ENCODE data around the gene PRRT2.
"Not testable (repeated sequence)": the region's sequence is repeated elsewhere in the genome, so short reads cannot be mapped to it uniquely, and the experiment has no call there.

PRRT2 gene

DNA sequence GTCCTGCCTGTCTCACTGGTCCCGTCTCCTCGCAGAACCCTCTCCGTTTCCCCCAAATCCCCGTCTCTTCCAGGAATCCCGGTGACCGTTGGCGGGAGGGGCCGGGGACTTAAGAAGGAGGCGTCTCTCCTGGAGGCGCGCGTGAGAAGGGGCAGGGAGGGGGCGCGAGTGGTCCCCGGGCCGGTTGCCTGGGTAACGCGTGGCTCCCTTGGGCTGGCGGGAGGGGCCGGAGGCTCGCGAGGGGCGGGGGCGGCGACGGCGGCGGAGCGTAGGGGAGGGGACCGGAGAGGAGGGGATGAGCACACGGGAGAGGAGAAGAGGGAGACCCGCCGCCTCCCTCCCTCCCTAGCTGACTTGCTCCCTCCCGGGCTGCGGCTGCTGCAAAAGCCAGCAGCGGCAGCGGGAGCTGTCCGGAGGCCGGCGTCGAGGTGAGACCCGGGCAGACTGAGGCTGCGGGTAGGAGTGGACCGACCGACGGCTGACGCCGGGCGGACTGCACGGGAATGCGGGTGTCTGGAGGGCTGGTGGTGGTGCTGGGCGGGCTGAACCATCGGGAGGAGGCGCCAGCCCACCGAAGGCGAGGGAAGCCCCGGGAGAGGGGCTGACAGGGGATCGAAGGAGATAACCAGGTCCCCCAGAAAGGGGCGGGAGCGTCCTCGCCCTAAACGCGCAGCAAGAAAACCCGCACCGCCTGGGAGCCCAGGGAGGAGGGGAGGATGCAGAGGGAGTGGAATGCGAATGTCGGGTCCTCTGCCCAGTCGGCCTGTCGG is at the start of gene PRRT2:
Gene PRRT2 (plus strand): TSS at position 298 of the 770 bp plus-strand sequence. CDS start 862 bp downstream, outside the sequence.
- no peak for DNase-seq (ENCODE audit: extremely low read depth in 1 of 2, low read depth in 1 of 2)

DNA sequence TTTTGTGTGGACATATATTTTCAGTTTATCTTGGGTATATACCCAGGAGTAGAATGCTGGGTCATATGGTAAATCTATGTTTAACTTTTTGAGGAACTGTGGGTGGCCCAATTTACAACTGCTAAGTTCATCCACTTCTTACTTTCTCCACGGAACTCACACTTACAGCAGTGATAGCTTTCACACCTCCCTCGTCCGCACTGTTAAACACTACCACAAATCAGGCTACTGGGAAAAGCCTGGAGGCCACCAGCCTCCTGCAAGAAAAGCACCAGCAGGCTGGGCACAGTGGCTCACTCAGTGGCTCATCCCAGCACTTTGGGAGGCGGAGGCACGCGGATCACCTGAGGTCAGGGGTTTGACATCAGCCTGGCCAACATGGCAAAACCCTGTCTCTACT is 48.7 kb upstream of the PRRT2 start:
- no peak for DNase-seq (ENCODE audit: extremely low read depth in 1 of 2, low read depth in 1 of 2)

DNA sequence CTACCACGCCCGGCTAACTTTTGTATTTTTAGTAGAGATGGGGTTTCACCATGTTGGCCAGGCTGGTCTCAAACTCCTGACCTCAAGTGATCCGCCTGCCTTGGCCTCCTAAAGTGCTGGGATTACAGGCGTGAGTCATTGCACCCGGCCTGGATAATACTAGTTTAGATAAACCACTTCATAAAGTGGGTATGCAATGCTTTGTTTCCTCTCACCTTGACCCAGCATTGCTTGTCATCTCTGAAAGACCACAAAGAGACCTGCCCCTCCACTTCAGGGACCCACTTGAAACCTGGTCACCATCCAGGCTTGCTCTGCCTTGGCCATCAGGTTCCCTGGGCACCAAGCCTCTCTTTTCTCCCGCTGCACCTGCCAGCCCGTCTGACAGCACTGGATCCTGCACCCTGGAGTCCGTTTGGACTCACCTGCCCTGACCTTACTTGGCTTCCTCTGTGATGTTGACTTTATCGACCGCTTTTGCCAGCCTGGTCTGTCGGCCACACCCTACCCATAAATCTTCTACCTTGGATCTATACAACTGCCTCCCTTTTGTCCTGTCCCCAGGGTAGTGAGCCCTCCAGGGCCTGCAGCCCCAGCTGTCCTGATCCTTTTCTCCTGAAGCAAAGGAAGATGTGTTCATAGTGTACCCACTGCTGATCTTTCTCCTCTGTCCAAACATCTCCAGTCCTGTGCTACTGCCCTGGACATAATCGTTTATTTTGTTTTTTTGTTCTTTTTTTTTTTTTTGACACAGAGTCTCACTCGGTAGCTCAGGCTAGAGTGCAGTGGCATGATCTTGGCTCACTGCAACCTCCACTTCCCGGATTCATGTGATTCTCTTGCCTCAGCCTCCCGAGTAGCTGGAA is 46.6 kb upstream of the PRRT2 start:
- DNase-seq (ENCODE audit: extremely low read depth in 1 of 2, low read depth in 1 of 2), result no peak

DNA sequence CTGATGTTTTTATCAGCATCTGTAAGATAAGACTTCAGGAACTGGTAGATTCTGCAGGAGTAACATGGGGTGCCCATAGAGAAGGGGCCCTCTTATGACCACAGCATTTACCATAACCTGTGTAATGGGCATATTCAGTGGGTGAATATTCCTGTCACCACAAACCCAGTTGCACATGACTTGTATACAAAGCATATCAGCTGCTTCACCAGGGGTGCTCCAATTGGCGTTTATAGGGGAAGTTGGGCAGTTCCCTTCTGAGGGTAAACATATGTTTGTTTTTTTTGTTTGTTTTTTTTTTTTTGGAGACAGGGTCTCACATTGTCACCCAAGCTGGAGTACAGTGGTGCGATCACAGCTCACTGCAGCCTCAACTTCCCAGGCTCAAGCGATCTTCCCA is 45.4 kb upstream of the PRRT2 start:
- no peak for DNase-seq (ENCODE audit: extremely low read depth in 1 of 2, low read depth in 1 of 2)

DNA sequence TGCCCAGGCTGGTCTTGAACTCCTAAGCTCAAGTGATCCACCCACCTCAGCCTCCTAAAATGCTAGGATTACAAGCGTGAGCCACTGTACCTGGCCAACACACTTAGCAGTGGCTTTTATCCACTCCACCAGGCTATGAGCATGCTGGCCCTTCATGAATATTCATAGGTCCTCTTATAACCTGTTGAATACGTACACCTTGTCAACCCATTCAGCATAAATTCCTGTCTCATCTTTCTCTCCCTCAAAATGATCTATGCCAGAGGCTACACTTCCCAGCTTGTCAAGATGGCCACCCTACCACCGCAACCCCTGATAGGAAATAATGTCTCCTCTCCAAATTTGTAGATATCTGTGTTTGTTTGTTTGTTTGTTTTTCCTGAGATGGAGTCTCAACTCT is 44.9 kb upstream of the PRRT2 start:
- no peak for DNase-seq (ENCODE audit: extremely low read depth in 1 of 2, low read depth in 1 of 2)

DNA sequence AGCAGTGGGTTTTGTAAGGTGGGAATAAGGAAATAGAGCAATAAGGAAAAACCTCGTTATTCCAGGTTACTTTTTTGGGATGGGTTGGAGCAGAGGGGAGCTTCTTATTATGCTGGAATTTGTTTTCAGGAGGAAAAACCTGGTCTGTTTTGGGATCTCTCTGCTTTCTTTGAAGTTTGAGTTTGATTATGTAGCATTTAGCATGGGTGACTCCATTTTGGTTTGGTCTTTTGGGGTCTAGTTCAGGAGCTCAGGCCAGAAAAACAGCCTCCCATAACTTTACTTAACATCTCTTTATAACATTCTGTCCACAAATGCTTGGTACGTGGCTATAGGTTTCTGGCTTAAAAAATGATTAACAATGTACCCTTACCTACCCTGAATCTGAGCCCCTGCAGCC is 42.5 kb upstream of the PRRT2 start:
- no peak for DNase-seq (ENCODE audit: extremely low read depth in 1 of 2, low read depth in 1 of 2)

DNA sequence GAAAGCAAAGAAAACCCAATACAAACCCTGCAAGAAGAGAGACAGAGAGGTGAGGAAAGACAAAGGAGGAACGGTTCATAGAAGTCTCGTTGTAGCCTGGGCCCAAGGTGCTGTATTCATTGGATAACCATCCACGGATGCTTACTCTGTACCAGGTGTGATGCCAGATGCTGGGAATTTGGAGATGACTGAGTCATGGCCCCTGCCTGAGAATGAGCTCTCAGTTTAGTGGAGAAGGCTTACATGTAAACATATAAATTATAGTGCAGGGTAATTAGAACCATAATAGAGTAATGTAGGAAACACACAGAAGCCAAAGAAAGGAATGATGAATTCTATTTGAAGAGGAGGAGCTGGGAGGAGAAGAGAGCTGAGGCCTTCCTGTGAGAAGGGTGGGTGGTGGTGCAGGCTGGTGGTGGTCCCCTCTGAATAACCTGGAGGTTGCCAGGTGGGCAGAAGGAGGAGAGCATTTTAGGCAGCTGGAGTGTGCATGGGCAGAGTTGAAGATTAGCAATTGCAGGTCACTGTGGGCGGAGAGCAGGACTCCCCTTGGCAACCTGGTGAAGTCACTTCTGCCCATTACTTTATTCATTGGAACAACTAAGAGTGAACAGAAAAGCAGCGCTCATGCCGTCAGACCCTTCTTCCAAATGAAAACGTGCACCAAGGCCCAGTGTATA is 41.6 kb upstream of the PRRT2 start:
- DNase-seq (ENCODE audit: extremely low read depth in 1 of 2, low read depth in 1 of 2), result no peak

DNA sequence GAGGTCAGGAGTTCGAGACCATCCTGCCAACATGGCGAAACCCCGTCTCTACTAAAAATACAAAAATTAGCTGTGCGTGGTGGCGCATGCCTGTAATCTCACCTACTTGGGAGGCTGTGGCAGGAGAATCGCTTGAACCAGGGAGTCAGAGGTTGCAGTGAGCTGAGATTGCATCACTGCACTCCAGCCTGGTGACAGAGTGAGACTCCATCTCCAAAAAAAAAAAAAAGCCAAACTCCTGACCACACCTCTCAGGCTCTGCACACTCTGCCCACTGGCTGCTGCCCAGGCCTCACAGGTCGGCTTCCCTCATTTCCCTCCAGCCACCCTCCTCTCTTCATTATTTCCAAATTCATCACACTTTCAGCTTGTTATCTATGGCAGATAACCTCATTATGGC is 39.7 kb upstream of the PRRT2 start:
- not testable (repeated sequence) for DNase-seq (ENCODE audit: extremely low read depth in 1 of 2, low read depth in 1 of 2)

DNA sequence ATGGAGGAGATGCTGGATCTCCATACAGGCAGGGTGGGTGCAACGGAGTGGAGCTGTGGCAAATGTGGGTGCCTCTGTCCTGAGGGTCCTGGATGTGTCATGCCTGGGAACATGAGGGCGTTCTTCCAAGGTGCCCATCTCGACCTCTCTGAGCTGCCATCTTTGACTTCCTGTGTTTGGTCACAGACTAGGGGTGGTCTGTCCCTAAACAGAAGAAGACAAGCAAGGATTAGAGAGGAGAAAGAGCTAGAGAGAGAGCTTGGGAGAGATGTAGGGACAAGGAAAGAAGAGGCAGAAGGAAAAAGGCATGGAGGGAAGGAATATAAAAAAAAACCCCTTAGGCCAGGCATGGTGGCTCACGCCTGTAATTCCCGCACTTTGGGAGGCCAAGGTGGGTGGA is 37.3 kb upstream of the PRRT2 start:
- DNase-seq (ENCODE audit: extremely low read depth in 1 of 2, low read depth in 1 of 2), result no peak

DNA sequence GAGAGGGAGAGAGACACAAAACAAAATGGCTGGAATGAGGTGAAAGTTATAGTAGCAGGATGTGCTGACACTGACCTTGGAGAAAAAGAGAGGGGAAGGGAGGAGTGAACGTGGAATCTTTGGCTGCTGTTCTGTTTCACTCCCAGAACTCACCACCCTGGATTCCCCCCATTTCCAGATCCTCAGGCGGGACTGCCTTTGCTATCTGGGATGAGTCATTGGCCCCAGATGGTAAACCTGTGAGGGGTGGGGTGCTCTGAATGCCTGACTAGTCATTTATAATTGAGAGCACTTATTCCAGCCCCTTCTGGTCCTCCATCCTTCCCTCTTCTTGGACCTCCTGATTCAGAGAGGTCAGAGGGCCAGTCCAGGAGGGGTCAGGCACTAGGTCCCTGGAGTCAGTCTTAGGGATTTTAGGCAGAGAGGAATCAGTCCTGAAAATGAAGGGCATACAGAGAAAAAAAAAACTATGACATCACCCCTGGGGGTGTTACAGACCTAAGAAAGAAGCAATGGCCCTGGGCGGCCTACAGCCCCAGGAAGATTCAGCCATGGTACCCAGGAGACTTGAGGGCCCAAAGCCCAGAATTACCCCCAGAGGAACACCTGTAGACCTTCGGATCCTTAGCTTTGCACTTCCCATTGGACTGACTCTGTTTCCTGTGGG is 36.1 kb upstream of the PRRT2 start:
- no peak for DNase-seq (ENCODE audit: extremely low read depth in 1 of 2, low read depth in 1 of 2)

DNA sequence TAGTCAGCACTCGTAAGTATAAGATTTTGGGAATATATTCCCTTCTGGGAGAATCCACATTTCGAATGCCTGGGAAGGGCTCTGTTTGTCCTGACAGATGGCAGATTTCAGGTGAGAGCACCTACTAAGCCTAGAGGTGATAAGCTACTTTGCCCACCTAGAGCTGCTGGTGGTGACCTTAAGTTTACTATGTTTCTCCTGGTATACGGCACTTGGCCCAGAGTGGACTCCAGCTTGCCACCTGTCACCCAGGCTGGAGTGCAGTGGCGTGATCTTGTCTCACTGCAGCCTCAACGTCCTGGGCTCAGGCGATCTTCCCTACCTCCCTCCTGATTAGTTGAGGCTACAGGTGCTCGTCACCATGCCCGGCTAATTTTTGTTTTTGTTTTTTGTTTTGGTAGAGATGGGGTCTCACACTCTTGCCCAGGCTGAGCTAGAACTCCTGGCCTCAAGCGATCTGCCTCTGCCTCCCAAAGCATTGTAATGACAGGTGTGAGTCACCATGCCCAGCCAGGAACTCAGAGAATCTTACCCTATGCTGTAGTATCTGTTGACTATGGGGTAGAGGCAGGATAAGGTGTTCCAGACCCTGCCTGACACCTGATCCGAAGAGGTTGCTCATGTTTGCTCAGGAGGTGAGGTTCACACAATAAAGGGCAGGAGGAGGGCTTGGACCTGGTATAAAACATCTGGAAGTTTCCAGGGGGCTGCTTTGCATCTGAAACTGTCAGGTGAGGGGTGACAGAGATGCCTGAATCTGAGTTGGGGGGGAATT is 34.2 kb upstream of the PRRT2 start, which contains the start of gene ZG16:
Gene ZG16 (plus strand): TSS at position 681 of the 775 bp plus-strand sequence. CDS start 1,011 bp downstream, outside the sequence.
- no peak for DNase-seq (ENCODE audit: extremely low read depth in 1 of 2, low read depth in 1 of 2)

DNA sequence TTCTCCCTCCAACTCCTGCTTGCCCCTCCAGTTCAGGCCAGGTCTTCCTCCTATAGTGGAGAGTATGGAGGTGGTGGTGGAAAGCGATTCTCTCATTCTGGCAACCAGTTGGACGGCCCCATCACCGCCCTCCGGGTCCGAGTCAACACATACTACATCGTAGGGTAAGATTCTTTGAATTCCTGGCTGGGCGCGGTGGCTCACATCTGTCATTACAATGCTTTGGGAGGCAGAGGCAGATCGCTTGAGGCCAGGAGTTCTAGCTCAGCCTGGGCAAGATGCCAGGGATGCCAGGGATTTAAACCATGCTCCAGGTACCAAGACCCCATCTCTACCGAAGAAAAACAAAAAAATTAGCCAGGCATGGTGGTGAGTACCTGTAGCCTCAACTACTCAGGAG is 32.5 kb upstream of the PRRT2 start:
- DNase-seq (ENCODE audit: extremely low read depth in 1 of 2, low read depth in 1 of 2), result no peak

DNA sequence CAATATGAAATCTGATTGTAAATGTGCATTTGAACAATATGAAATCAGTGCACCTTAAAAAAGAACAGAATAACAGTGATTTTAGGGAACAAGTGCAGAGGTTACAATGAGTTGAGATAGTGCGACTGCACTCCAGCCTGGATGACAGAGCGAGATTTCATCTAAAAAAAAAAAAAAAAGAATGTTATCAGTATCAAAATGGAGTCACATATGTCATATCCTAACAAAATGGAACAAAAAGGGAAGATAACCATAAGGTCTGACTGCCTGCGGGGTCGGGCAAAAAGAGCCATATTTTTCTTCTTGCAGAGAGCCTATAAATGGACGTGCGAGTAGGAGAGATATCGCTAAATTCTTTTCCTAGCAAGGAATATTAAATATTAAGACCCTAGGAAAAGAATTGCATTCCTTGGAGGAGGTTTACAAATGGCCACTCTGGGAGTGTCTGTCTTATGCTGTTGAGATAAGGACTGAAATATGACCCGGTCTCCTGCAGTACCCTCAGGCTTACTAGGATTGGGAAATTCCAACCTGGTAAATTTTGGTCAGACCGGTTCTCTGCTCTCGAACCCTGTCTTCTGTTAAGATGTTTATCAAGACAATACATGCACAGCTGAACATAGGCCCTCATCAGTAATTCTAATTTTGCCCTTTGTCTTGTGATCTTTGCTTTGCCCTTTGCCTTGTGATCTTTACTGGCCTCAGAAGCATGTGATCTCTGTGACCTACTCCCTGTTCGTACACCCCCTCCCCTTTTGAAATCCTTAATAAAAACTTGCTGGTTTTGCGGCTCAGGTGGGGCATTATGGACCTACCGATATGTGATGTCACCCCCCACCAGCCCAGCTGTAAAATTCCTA is 28.7 kb upstream of the PRRT2 start:
- not testable (repeated sequence) for DNase-seq (ENCODE audit: extremely low read depth in 1 of 2, low read depth in 1 of 2)

DNA sequence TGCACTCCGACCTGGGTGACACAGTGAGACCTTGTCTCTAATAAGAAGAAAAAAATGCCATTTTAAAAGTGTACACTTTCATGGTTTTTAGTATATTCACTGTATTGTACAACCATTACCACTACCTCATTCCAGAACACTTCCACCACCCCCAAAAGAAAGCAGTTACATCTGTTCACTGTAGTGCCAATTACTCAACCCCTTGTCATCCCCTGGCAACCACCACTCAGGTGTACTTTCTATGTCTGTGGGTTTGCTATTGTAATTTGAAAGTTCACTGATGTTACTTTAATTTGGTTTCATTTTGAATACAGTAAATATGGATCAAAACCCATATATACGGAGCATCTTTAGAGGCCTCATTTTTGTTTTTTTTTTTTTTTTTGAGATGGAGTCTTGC is 27.8 kb upstream of the PRRT2 start:
- DNase-seq (ENCODE audit: extremely low read depth in 1 of 2, low read depth in 1 of 2), result peak in 1 of 2 donors; percentile 38

DNA sequence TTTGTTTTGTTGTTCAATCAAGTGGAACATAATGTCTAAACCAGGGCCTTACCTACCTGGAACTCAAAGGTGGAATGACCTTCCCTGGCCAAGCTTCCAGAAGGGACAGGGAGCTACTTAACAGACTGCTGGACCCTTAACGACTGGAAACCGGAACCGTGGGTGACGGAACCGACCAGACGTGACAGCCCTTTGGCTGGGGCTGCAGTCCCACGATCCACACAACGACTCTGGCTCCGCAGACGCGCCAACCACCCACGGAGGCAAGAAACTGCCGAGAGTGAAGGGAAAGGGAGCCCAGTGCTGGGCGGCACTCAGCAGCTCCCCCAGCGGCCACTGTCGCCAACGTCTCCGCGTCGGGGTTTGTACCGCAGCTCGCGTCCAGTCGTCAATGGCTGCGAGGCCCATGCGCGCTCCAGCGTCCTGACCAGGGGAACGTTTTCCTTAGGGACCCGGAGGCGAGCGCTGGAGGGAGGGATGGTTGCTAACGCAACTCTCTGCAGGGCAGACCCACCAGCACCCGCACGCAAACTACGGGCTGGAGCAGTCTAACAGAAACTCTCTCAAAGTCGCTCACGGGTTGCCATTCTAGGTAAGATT is 27.0 kb upstream of the PRRT2 start:
- DNase-seq (ENCODE audit: extremely low read depth in 1 of 2, low read depth in 1 of 2), result peak; percentile 53 to 60

DNA sequence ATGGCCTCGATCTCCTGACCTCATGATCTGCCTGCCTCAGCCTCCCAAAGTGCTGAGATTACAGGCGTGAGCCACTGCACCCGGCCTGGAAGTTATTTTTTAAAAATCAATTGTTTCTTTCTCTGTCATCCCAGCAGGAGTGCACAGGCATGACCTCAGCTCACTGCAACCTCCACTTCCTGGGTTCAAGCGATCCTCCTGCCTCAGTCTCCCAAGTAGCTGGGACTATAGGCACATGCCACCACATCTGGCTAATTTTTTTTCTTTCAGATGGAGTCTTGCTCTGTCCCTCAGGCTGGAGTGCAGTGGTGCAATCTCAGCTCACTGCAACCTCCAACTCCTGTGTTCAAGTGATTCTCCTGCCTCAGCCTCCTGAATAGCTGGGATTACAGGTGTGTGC is 24.8 kb upstream of the PRRT2 start:
- DNase-seq (ENCODE audit: extremely low read depth in 1 of 2, low read depth in 1 of 2), result not testable (repeated sequence)

DNA sequence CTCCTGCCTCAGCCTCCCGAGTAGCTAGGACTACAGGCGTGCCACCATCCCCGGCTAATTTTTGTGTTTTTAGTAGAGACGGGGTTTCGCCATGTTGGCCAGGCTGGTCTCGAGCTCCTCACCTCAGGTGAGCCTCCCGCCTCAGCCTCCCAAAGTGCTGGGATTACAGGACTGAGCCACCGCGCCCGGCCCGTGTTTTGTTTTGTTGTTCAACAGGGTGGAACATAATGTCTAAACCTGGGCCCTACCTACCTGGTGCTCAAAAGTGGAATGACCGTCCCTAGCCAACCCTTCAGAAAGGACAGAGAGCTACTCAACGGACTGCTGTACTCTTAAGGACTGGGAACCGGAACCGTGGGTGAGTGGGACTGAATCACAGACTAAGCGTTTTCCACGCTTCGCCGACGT is 22.2 kb upstream of the PRRT2 start:
- no peak for DNase-seq (ENCODE audit: extremely low read depth in 1 of 2, low read depth in 1 of 2)

DNA sequence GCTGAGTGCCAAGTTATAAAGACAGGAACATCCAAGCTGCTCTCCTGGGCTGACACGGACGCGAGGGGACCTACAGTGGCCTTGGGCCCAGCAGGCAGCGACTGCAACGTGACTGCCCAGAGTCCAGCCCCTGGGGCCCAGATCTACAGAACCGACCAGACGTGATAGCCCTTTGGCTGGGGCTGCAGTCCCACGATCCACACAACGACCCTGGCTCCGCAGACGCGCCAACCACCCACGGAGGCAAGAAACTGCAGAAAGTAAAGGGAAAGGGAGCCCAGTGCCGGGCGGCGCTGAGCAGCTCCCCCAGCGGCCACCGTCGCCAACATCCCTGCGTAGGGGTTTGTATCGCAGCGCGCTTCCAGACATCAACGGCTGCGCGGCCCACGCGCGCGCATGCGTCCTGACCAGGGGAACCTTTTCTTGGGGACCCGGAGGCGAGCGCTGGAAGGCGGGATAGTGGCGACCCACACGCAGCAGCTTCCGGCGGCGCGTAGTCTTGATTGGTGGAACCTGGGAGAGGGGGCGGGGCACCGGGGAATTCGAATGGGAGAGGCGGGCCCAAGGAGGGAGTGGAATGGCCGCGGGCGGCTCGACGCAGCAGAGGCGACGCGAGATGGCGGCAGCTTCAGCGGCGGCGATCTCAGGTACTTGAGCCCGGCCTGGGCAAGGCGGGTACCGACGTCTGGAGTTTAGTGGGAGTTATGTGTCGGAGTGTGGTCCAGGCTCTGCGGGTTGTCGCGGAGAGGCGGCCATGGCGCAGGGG is 21.6 kb upstream of the PRRT2 start, which contains the start of gene KIF22:
Gene KIF22 (plus strand): TSS at position 569 of the 766 bp plus-strand sequence. CDS start 9 bp downstream, at position 578.
- DNase-seq (ENCODE audit: extremely low read depth in 1 of 2, low read depth in 1 of 2), result peak; percentile 99 to 100
